CD14-positive monocyte (primary cell): Measurements from ENCODE around the gene ROBO1. TPM values are rescaled to one million over a fixed set of nuclear protein-coding genes. Genes with fewer than 3 reads are reported as not detected.

Source experiments
- DNase-seq, 3 donors: peaks; one replicate each; pipeline ENCODE4 v3.0.0-alpha.2; 2011 to 2022
- H2AFZ ChIP-seq: 2 replicates; pipeline ENCODE4 v1.6.0; 2012; ENCODE audit warnings: mild to moderate bottlenecking, low read depth, low read length, inconsistent platforms; ENCODE audit not compliant: insufficient read depth, poor library complexity, severe bottlenecking
- H3K27ac ChIP-seq, 2 donors: 1 replicate in 1 of 2; 2 replicates in 1 of 2; pipeline ENCODE4 v1.5.1; 2012 to 2013; ENCODE audit warnings: low read length in 2 of 2, control low read depth in 1 of 2, inconsistent platforms in 1 of 2, low read depth in 1 of 2, mild to moderate bottlenecking in 1 of 2
- H3K27me3 ChIP-seq, 2 donors: one replicate each; pipeline versions ENCODE4 v1.6.0 to v1.6.1; 2011 to 2013; ENCODE audit warnings: low read length in 2 of 2; ENCODE audit not compliant: control insufficient read depth in 2 of 2, insufficient read depth in 2 of 2
- H3K36me3 ChIP-seq, 2 donors: replicated peaks in 1 of 2; 1 replicate in 1 of 2; 2 replicates in 1 of 2; pipeline versions ENCODE4 v1.5.1 to v1.6.1; 2012 to 2013; ENCODE audit warnings: low read length in 2 of 2, control low read depth in 1 of 2, inconsistent platforms in 1 of 2, mild to moderate bottlenecking in 1 of 2; ENCODE audit not compliant: insufficient read depth in 2 of 2, control insufficient read depth in 1 of 2
- H3K4me1 ChIP-seq, 2 donors: 1 replicate in 1 of 2; 2 replicates in 1 of 2; pipeline versions ENCODE4 v1.5.1 to v1.6.1; 2012 to 2013; ENCODE audit warnings: low read length in 2 of 2, control low read depth in 1 of 2, inconsistent platforms in 1 of 2, mild to moderate bottlenecking in 1 of 2, moderate library complexity in 1 of 2; ENCODE audit not compliant: insufficient read depth in 2 of 2, control insufficient read depth in 1 of 2
- H3K4me2 ChIP-seq: replicated peaks from 2 replicates; pipeline ENCODE3; 2012; ENCODE audit warnings: low read length, moderate library complexity, mild to moderate bottlenecking; ENCODE audit not compliant: poor library complexity, severe bottlenecking; ENCODE audit errors: extremely low read depth
- H3K4me3 ChIP-seq, 3 experiments: fragments of 200-600 bp in 1 of 3; sonication (generic) in 1 of 3; replicated peaks in 1 of 3; 1 replicate in 2 of 3; 2 replicates in 1 of 3; pipeline ENCODE4 v1.5.1; 2011 to 2013; ENCODE audit warnings: low read length in 3 of 3, mild to moderate bottlenecking in 3 of 3, control low read depth in 2 of 3, low read depth in 2 of 3, inconsistent platforms in 1 of 3, moderate library complexity in 1 of 3
- H3K79me2 ChIP-seq: 2 replicates; pipeline ENCODE4 v1.6.0; 2012; ENCODE audit warnings: mild to moderate bottlenecking, control low read depth, inconsistent platforms, low read length, moderate library complexity; ENCODE audit not compliant: insufficient read depth
- H3K9ac ChIP-seq: 2 replicates; pipeline ENCODE4 v1.6.0; 2017; ENCODE audit warnings: low read length, mild to moderate bottlenecking; ENCODE audit not compliant: insufficient read depth, poor library complexity, severe bottlenecking
- H3K9me3 ChIP-seq, 2 donors: replicated peaks in 1 of 2; 1 replicate in 1 of 2; 2 replicates in 1 of 2; pipeline versions ENCODE4 v1.5.1 to v1.6.1; 2012 to 2013; ENCODE audit warnings: low read length in 2 of 2, control low read depth in 1 of 2; ENCODE audit not compliant: control insufficient read depth in 1 of 2, insufficient read depth in 1 of 2
- H4K20me1 ChIP-seq: 2 replicates; pipeline ENCODE4 v1.6.0; 2012; ENCODE audit warnings: mild to moderate bottlenecking, low read length, control low read depth, moderate library complexity; ENCODE audit not compliant: insufficient read depth
- H3K27ac Mint-ChIP-seq, 7 donors: one replicate each; pipeline ENCODE4 v1.8.0; 2020; ENCODE audit warnings: mild to moderate bottlenecking in 7 of 7, mixed read lengths in 7 of 7, moderate library complexity in 6 of 7, inconsistent platforms in 2 of 7
- H3K27me3 Mint-ChIP-seq, 3 donors: one replicate each; pipeline ENCODE4 v1.8.0; 2021 to 2022; ENCODE audit warnings: low read depth in 3 of 3, mild to moderate bottlenecking in 3 of 3, mixed read lengths in 3 of 3, moderate library complexity in 3 of 3, inconsistent platforms in 1 of 3
- H3K36me3 Mint-ChIP-seq, 2 donors: one replicate each; pipeline ENCODE4 v1.8.0; 2020; ENCODE audit warnings: mixed read lengths in 2 of 2, inconsistent platforms in 1 of 2, mild to moderate bottlenecking in 1 of 2
- H3K4me1 Mint-ChIP-seq: one replicate; pipeline ENCODE4 v1.8.0; 2020; ENCODE audit warnings: mild to moderate bottlenecking, mixed read lengths
- H3K4me3 Mint-ChIP-seq, 2 donors: one replicate each; pipeline ENCODE4 v1.8.0; 2020; ENCODE audit warnings: mild to moderate bottlenecking in 2 of 2, mixed read lengths in 2 of 2, moderate library complexity in 1 of 2
- H3K9me3 Mint-ChIP-seq, 7 donors: one replicate each; pipeline ENCODE4 v1.8.0; 2020 to 2022; ENCODE audit warnings: mixed read lengths in 7 of 7, mild to moderate bottlenecking in 6 of 7, moderate library complexity in 6 of 7, inconsistent platforms in 2 of 7
- CTCF ChIP-seq: fragments of 200-600 bp; IDR thresholded peaks from one replicate; pipeline ENCODE4 v1.8.0; 2022; ENCODE audit warnings: antibody characterized with exemption, mild to moderate bottlenecking
- WGBS: methylation state at CpG from one replicate; pipeline ENCODE4 v1.1.5; 2013; ENCODE audit warnings: missing lambda C conversion rate; ENCODE audit not compliant: insufficient coverage; 5-methylcytosine and 5-hydroxymethylcytosine counted together
- intact Hi-C, 2 donors: fragments of 100-400 bp; cut with micrococcal nuclease; formaldehyde crosslinking; loops; one replicate each; pipeline versions ENCODE4 v1.15.0 to v1.15.1; 2023
- polyA plus RNA-seq, 3 donors: library from polyadenylated mRNA; depleted of rRNA in 1 of 3; unstranded in 2 of 3; stranded (reverse) in 1 of 3; fragments of 300-500 nt in 2 of 3; fragments of >200 nt in 1 of 3; fragmentation: Illumina TruSeq in 2 of 3; gene quantifications; 1 replicate in 2 of 3; 2 replicates in 1 of 3; pipeline ENCODE4 v1.2.3, GENCODE V29; 2012 to 2021

The ROBO1 gene
- polyA plus RNA-seq, 3 donors: 0.09 to 0.10 TPM; not detected in 1

DNA sequence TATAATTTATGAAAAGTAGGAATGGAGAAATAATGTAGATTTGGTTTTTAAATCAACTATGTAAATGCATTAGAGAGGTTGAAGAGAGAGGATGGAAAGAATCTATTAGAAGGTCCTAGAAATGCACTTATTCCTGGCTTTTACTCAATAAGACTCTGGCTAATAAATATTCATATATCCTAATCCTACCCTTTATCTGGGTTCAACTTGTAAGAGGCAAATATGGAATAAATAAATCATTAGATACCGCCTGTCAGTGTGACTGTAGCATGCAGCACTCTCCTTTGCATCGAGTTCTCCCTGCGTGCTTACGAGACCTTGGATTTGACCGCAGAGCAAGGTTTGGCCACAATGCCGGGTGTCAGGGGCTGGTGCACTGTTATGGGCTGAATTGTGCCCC lies 1156.5 kb downstream of the ROBO1 start:
- intact Hi-C loops: no loop called here
- H3K36me3 ChIP-seq: no peaks in the 10 kb centered on the region
- H4K20me1 ChIP-seq: no peaks in the 10 kb centered on the region
- H3K79me2 ChIP-seq: no peaks in the 10 kb centered on the region
- H3K4me2 ChIP-seq: no peak overlapping the region
- H3K9ac ChIP-seq: no peak overlapping the region
- H3K4me3 ChIP-seq: no peak overlapping the region
- no peak overlapping the region for H3K4me3 Mint-ChIP-seq
- no peaks in the 10 kb centered on the region for H3K27me3 ChIP-seq
- H3K27me3 Mint-ChIP-seq: peaks cover 0 to 2% (median 0%) of the 10 kb centered on the region in 3 donors
- no peaks in the 10 kb centered on the region for H3K4me1 ChIP-seq
- H3K4me1 Mint-ChIP-seq: no peaks in the 10 kb centered on the region
- H3K9me3 Mint-ChIP-seq: peaks cover 0 to 7% (median 0%) of the 10 kb centered on the region in 7 donors
- H2AFZ ChIP-seq: no peak overlapping the region
- no peaks in the 10 kb centered on the region for H3K36me3 Mint-ChIP-seq
- no peak for DNase-seq
- no peak overlapping the region for H3K27ac ChIP-seq
- no peak for TF ChIP-seq CTCF
- H3K9me3 ChIP-seq: no peaks in the 10 kb centered on the region
- H3K27ac Mint-ChIP-seq: no peak overlapping the region
- 94% methylated on average over 3 of the region's 6 CpGs for WGBS

- Histone ChIP-seq H3K36me3 (no peaks in the 10 kb centered on the region), H3K9me3 (no peaks in the 10 kb centered on the region), H3K4me2 (no peak overlapping the region), H3K27ac (no peak overlapping the region), H3K4me1 (no peaks in the 10 kb centered on the region), H4K20me1 (no peaks in the 10 kb centered on the region), H3K9ac (no peak overlapping the region), H2AFZ (no peak overlapping the region), H3K27me3 (no peaks in the 10 kb centered on the region), H3K79me2 (no peaks in the 10 kb centered on the region), H3K4me3 (no peak overlapping the region)
- Mint-ChIP-seq H3K9me3 (peaks cover 0 to 7% (median 0%) of the 10 kb centered on the region in 7 donors), H3K27ac (no peak overlapping the region), H3K27me3 (peaks cover 0 to 2% (median 0%) of the 10 kb centered on the region in 3 donors), H3K4me1 (no peaks in the 10 kb centered on the region), H3K4me3 (no peak overlapping the region), H3K36me3 (no peaks in the 10 kb centered on the region)
- 100% methylated on average over 1 of the region's 3 CpGs for WGBS
- TF ChIP-seq CTCF: no peak
- intact Hi-C loops: no loop called here
- no peak for DNase-seq
Observed at GRCh38 chr3:78610462-78611125, 1157.2 kb downstream of the ROBO1 start.
